K562 (cell line): Measurements from ENCODE around the gene UBR7. TPM values are rescaled to one million over a fixed set of nuclear protein-coding genes. Genes with fewer than 3 reads are reported as not detected.

Experiments used
- ATAC-seq: fragments of 200-7000 bp; cut with Tn5 transposase; 3 replicates; pipeline ENCODE4 v1.9.1; 2020; ENCODE audit warnings: moderate library complexity
- BruUV-seq: library from RNA; stranded (reverse); fragments of 400-500 nt; replicated peaks from 2 replicates; lab custom pipeline; 2021; lab: Mats Ljungman, UMichigan
- CTCF ChIA-PET: fragments of 300-600 bp; formaldehyde crosslinking; extraction: SDS; loops from one replicate; lab custom pipeline; 2021; ENCODE audit warnings: low intra/inter-chr PET ratio; lab: Yijun Ruan, JAX
- POLR2A ChIA-PET: fragments of 300-600, 350-650 bp; sonication (Branson Sonifier 250); formaldehyde crosslinking; extraction: SDS; loops from one replicate; lab custom pipeline; 2021; ENCODE audit warnings: antibody characterized with exemption, inconsistent platforms; lab: Yijun Ruan, JAX
- DNase-seq, 4 experiments: peaks; one replicate each; pipeline versions ENCODE4 v3.0.0 to v3.0.0-alpha.2; 2011 to 2018; ENCODE audit warnings: low spot score in 3 of 4, mixed read lengths in 3 of 4; ENCODE audit errors: extremely low read depth in 1 of 4
- FAIRE-seq: peaks from 2 replicates; lab custom pipeline; 2011; peaks lifted over from hg19 to GRCh38; lab: Jason Lieb, UNC
- H2AFZ ChIP-seq: 2 replicates; pipeline ENCODE4 v1.6.0; 2011; ENCODE audit warnings: low read depth, low read length, control low read depth, inconsistent platforms
- H3K27ac ChIP-seq: fragments of 200-600 bp; 3 replicates; pipeline ENCODE4 v1.8.0; 2011; ENCODE audit warnings: low read depth, mild to moderate bottlenecking, control low read depth, inconsistent platforms, low read length, moderate library complexity, mixed read lengths; ENCODE audit errors: extremely low read depth
- H3K27me3 ChIP-seq, 2 experiments: fragments of 300-600 bp in 1 of 2; 2 replicates in 1 of 2; 3 replicates in 1 of 2; pipeline versions ENCODE4 v1.6.0 to v1.8.0; 2011; ENCODE audit warnings: inconsistent platforms in 2 of 2, low read length in 2 of 2, mild to moderate bottlenecking in 1 of 2, mixed read lengths in 1 of 2, moderate library complexity in 1 of 2; ENCODE audit not compliant: control insufficient read depth in 2 of 2, insufficient read depth in 2 of 2
- H3K36me3 ChIP-seq: fragments of 300-600 bp; 3 replicates; pipeline ENCODE4 v1.8.0; 2011; ENCODE audit warnings: mild to moderate bottlenecking, low read length, inconsistent platforms; ENCODE audit not compliant: control insufficient read depth, insufficient read depth
- H3K4me1 ChIP-seq, 2 experiments: fragments of 200-600 bp in 1 of 2; replicated peaks in 1 of 2; 2 replicates in 1 of 2; 3 replicates in 1 of 2; pipeline versions ENCODE4 v1.5.1 to v1.8.0; 2011; ENCODE audit warnings: inconsistent platforms in 2 of 2, low read length in 2 of 2, mild to moderate bottlenecking in 1 of 2, mixed read lengths in 1 of 2, moderate library complexity in 1 of 2; ENCODE audit not compliant: control insufficient read depth in 2 of 2, insufficient read depth in 2 of 2
- H3K4me2 ChIP-seq: 2 replicates; pipeline ENCODE4 v1.6.1; 2011; ENCODE audit warnings: low read length, control low read depth, inconsistent platforms, mixed read lengths; ENCODE audit not compliant: insufficient read depth
- H3K4me3 ChIP-seq: fragments of 200-600 bp; sonication (generic), shearing (Covaris generic); 2 replicates; pipeline ENCODE4 v1.5.1; 2016; ENCODE audit warnings: control low read depth, inconsistent platforms
- H3K79me2 ChIP-seq: fragments of 200-600 bp; 3 replicates; pipeline ENCODE4 v1.8.0; 2011; ENCODE audit warnings: low read length, inconsistent platforms; ENCODE audit not compliant: control insufficient read depth, insufficient read depth
- H3K9ac ChIP-seq, 2 experiments: 2 replicates each; pipeline versions ENCODE4 v1.6.0 to v1.6.1; 2011; ENCODE audit warnings: low read depth in 2 of 2, low read length in 2 of 2, control low read depth in 1 of 2, inconsistent platforms in 1 of 2, mild to moderate bottlenecking in 1 of 2, mixed read lengths in 1 of 2; ENCODE audit not compliant: insufficient read depth in 1 of 2
- H3K9me1 ChIP-seq: one replicate; pipeline ENCODE4 v1.6.0; 2011; ENCODE audit warnings: inconsistent platforms, mild to moderate bottlenecking, low read length, moderate library complexity; ENCODE audit not compliant: control insufficient read depth, insufficient read depth
- H3K9me3 ChIP-seq: replicated peaks from 2 replicates; pipeline ENCODE4 v1.5.1; 2011; ENCODE audit warnings: low read depth, low read length, inconsistent platforms; ENCODE audit not compliant: control insufficient read depth, insufficient read depth
- H4K20me1 ChIP-seq: replicated peaks from 2 replicates; pipeline ENCODE4 v1.6.1; 2011; ENCODE audit warnings: low read length, inconsistent platforms, mixed read lengths; ENCODE audit not compliant: control insufficient read depth, insufficient read depth
- ARNT ChIP-seq, 2 experiments: fragments of 450-650 bp; IDR thresholded peaks; 2 replicates each; pipeline ENCODE4 v1.6.1; 2016; ENCODE audit warnings: mild to moderate bottlenecking in 1 of 2
- DIDO1 ChIP-seq: fragments of 450-650 bp; IDR thresholded peaks from 2 replicates; pipeline ENCODE4 v1.6.1; 2016; ENCODE audit warnings: low read depth, missing biosample characterization, missing genetic modification characterization
- KDM5B ChIP-seq: fragments of 200-600 bp; sonication (generic); IDR thresholded peaks from 2 replicates; pipeline ENCODE4 v1.6.1; 2012; ENCODE audit warnings: low read depth, mild to moderate bottlenecking, moderate library complexity, low read length, control low read depth, inconsistent platforms; ENCODE audit not compliant: insufficient replicate concordance
- NFIC ChIP-seq: fragments of 450-650 bp; IDR thresholded peaks from 2 replicates; pipeline ENCODE4 v1.6.1; 2017; ENCODE audit warnings: mild to moderate bottlenecking, inconsistent platforms
- NUFIP1 ChIP-seq: fragments of 450-650 bp; IDR thresholded peaks from 2 replicates; pipeline ENCODE4 v1.6.1; 2018; ENCODE audit not compliant: partially characterized antibody
- TGIF2 ChIP-seq: sonication (generic); formaldehyde crosslinking; IDR thresholded peaks from 2 replicates; pipeline ENCODE4 v1.8.1; 2022; ENCODE audit warnings: mild to moderate bottlenecking, missing genetic modification reagents, moderate library complexity
- XRCC4 ChIP-seq: IDR thresholded peaks from one replicate; pipeline ENCODE4 v1.6.1; 2011; ENCODE audit not compliant: insufficient read depth, insufficient read length; ENCODE audit errors: extremely low read depth
- ZNF224 ChIP-seq: sonication (generic); formaldehyde crosslinking; IDR thresholded peaks from 2 replicates; pipeline ENCODE4 v1.8.0; 2022; ENCODE audit warnings: mild to moderate bottlenecking, missing genetic modification reagents
- WGBS: fragments of 100-300 bp; shearing (Covaris generic); methylation state at CpG from one replicate; pipeline ENCODE4 v1.1.6; 2016; ENCODE audit warnings: low coverage, mixed read lengths; ENCODE audit not compliant: insufficient coverage; ENCODE audit errors: missing lambda C conversion rate; 5-methylcytosine and 5-hydroxymethylcytosine counted together
- in situ Hi-C: fragments of 300-500 bp; cut with MboI; formaldehyde crosslinking; loops from 4 replicates; pipeline ENCODE4 v1.15.0; 2018; ENCODE audit warnings: inconsistent platforms, mixed read lengths
- intact Hi-C: fragments of 100-400 bp; cut with micrococcal nuclease; formaldehyde crosslinking; loops from 2 replicates; pipeline ENCODE4 v1.14.2; 2022
- polyA plus RNA-seq, 8 experiments: library from polyadenylated mRNA; depleted of rRNA in 4 of 8; stranded (reverse) in 5 of 8; unstranded in 3 of 8; fragments of >200 nt; fragmentation: Nextera tagmentation in 2 of 8; fragmentation: Illumina TruSeq in 1 of 8; extraction: Ambion mirVana in 2 of 8; extraction: Trizol in 1 of 8; gene quantifications; 2 replicates each; pipeline versions ENCODE4 v1.2.1 to v1.2.3, GENCODE V29; 2011 to 2014; ENCODE audit warnings: inconsistent platforms in 1 of 8, missing spikeins in 1 of 8
- total RNA-seq, 7 experiments: library from RNA; depleted of rRNA in 6 of 7; stranded (reverse); fragments of >200 nt in 6 of 7; fragmentation: Illumina TruSeq in 2 of 7; extraction: Trizol in 2 of 7; gene quantifications; 2 replicates each; pipeline versions ENCODE4 v1.2.1 to v1.2.3, GENCODE V29; 2011 to 2021; ENCODE audit warnings: low replicate concordance in 1 of 7
- TF ChIP-seq, protein P1 (sequence below): fragments of 450-650 bp; IDR thresholded peaks from 2 replicates; pipeline ENCODE4 v1.6.1; 2016

UBR7 gene
- total and polyA plus RNA-seq, 9 of the 15 experiments (the other 6 are each of a cell fraction or from before 2014, with no cell fraction given) = 12.5 to 63.0 (median 34.4) TPM

DNA sequence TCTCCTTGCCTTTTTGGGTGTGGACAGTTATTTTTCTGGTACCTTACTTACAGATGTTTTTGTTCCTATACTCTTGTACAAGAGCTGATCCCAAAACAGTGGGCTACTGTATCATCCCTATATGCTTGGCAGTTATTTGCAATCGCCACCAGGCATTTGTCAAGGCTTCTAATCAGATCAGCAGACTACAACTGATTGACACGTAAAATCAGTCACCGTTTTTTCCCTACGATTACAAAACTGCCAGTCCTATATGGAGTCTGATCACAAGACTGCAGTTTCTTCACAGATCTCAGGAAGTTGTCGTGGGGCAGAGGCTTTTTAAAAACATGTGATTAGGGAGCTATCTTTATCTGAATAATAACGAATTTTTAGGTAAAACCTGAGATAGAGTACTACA, 20.6 kb upstream of the UBR7 start:
- Histone ChIP-seq H3K9me3 (no peaks in the 10 kb centered on the region), H3K4me3 (no peak overlapping the region), H3K4me2 (no peak overlapping the region), H4K20me1 (no peaks in the 10 kb centered on the region), H3K4me1 (peaks cover 6 to 15% of the 10 kb centered on the region in 2 experiments; a peak in 4 of 5 replicates), H3K36me3 (peaks cover 22% of the 10 kb centered on the region; the same call in 1 of the 3 replicates), H3K27me3 (no peaks in the 10 kb centered on the region), H3K27ac (no peak overlapping the region), H3K9ac (no peak overlapping the region), H3K79me2 (peaks cover 16% of the 10 kb centered on the region), H3K9me1 (no peaks in the 10 kb centered on the region), H2AFZ (no peak overlapping the region)
- FAIRE-seq (no peak), ATAC-seq (no peak), DNase-seq (no peak)
- TF ChIP-seq KDM5B = no peak
- no peak for TF ChIP-seq NUFIP1
- TF ChIP-seq TGIF2 (CRISPR knock-in tag) = no peak
- no peak for TF ChIP-seq ARNT (IDR thresholded peaks at IDR 0.05)
- TF ChIP-seq NFIC = no peak
- TF ChIP-seq, protein P1, sequence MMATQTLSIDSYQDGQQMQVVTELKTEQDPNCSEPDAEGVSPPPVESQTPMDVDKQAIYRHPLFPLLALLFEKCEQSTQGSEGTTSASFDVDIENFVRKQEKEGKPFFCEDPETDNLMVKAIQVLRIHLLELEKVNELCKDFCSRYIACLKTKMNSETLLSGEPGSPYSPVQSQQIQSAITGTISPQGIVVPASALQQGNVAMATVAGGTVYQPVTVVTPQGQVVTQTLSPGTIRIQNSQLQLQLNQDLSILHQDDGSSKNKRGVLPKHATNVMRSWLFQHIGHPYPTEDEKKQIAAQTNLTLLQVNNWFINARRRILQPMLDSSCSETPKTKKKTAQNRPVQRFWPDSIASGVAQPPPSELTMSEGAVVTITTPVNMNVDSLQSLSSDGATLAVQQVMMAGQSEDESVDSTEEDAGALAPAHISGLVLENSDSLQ = peak; percentile 38
- no peak for TF ChIP-seq XRCC4
- no peak for TF ChIP-seq DIDO1 (tag)
- TF ChIP-seq ZNF224 (CRISPR knock-in tag) = no peak
- ChIA-PET POLR2A (no interaction called here), CTCF (no interaction called here)
- BruUV-seq = TSS peak; percentile 63
- intact Hi-C loops (no loop called here), in situ Hi-C loops (no loop called here)
- 14% methylated on average over 6 of the region's 6 CpGs for WGBS
